Measurements from ENCODE around the gene RAMP2.

- peak in 1 of 3 donors; percentile 18 for TF ChIP-seq CTCF (IDR thresholded peaks at IDR 0.05)
- no peak for TF ChIP-seq EP300 (IDR thresholded peaks at IDR 0.05)
- TF ChIP-seq POLR2A (IDR thresholded peaks at IDR 0.05), result no peak
Measured at GRCh38 chr17:42798383-42799380, 37.7 kb downstream of the RAMP2 start, which contains the start of the genes CNTD1 and COA3.

Measured in ovary (tissue), 3 donors.